BLaER1 (cell line): ENCODE results near the gene MEMO1.
A peak's percentile ranks its signal among the peaks of the same experiment; 100 is the strongest.
"Not testable (repeated sequence)": the region's sequence is repeated elsewhere in the genome, so short reads cannot be mapped to it uniquely, and the experiment has no call there.

Experiments used
- H3K27ac ChIP-seq: shearing (Covaris generic); formaldehyde crosslinking; 2 replicates; pipeline ENCODE4 v1.8.1; 2022
- H3K27me3 ChIP-seq: shearing (Covaris generic); formaldehyde crosslinking; 2 replicates; pipeline ENCODE4 v1.8.1; 2022
- H3K36me3 ChIP-seq: shearing (Covaris generic); formaldehyde crosslinking; 2 replicates; pipeline ENCODE4 v1.8.1; 2022
- H3K4me1 ChIP-seq: shearing (Covaris generic); formaldehyde crosslinking; 2 replicates; pipeline ENCODE4 v1.8.1; 2022
- H3K4me2 ChIP-seq: shearing (Covaris generic); formaldehyde crosslinking; 2 replicates; pipeline ENCODE4 v1.8.1; 2022
- H3K4me3 ChIP-seq: shearing (Covaris generic); formaldehyde crosslinking; 2 replicates; pipeline ENCODE4 v1.8.1; 2022
- H3K9ac ChIP-seq: shearing (Covaris generic); formaldehyde crosslinking; 2 replicates; pipeline ENCODE4 v1.8.1; 2022
- H3K9me3 ChIP-seq: shearing (Covaris generic); formaldehyde crosslinking; 2 replicates; pipeline ENCODE4 v1.8.1; 2022
- H4K20me1 ChIP-seq: shearing (Covaris generic); formaldehyde crosslinking; 2 replicates; pipeline ENCODE4 v1.8.1; 2022
- Cebpa-rat ChIP-seq: shearing (Covaris generic); IDR thresholded peaks from 2 replicates; pipeline ENCODE4 v1.8.1; 2022

MEMO1 gene

DNA sequence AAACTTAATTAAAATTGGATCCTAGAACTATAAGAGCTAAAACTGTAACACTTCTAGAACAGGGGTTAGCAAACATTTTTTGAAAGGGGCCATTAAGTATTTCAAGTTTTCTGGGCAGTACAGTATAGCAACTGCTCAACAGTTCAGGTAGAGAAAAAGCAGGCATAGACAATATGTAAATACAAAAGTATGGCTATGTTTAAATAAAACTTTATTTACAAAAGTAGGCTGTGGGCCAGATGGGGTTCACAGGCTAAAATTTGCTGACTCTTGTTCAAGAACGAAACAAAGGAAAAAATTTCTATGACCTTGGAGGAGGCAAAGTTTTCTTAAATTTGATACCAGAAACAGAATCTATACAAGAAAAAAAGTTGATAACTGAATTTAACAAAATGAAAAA is 114.5 kb downstream of the MEMO1 start:
- no peak for TF ChIP-seq Cebpa-rat
- Histone ChIP-seq H3K27ac (no peak overlapping the region), H3K4me2 (no peak overlapping the region), H3K4me1 (peaks cover 8% of the 10 kb centered on the region; the same call in 1 of the 2 replicates), H3K9me3 (peaks cover 51% of the 10 kb centered on the region), H3K9ac (no peak overlapping the region), H3K4me3 (no peak overlapping the region), H3K27me3 (no peaks in the 10 kb centered on the region), H3K36me3 (peaks cover 56% of the 10 kb centered on the region), H4K20me1 (peaks cover 9% of the 10 kb centered on the region; the same call in 1 of the 2 replicates)

- Histone ChIP-seq H3K27ac (no peak overlapping the region), H3K27me3 (no peaks in the 10 kb centered on the region), H3K4me3 (no peak overlapping the region), H3K4me1 (peaks cover 17% of the 10 kb centered on the region), H4K20me1 (peaks cover 9% of the 10 kb centered on the region; the same call in 1 of the 2 replicates), H3K9ac (no peak overlapping the region), H3K36me3 (peaks cover 49% of the 10 kb centered on the region), H3K4me2 (no peak overlapping the region), H3K9me3 (peaks cover 36% of the 10 kb centered on the region)
- no peak for TF ChIP-seq Cebpa-rat
Observed at GRCh38 chr2:31894656-31895055, 116.2 kb downstream of the MEMO1 start.

GRCh38 chr2:31893094-31893493 is 117.7 kb downstream of the MEMO1 start:
- Histone ChIP-seq H3K9me3 (peaks cover 21% of the 10 kb centered on the region), H3K36me3 (peaks cover 33% of the 10 kb centered on the region), H3K4me3 (no peak overlapping the region), H3K4me2 (0 out of 2 replicates have a peak overlapping the region, but pooled peaks have one; percentile 2), H4K20me1 (peaks cover 9% of the 10 kb centered on the region; the same call in 1 of the 2 replicates), H3K9ac (no peak overlapping the region), H3K27ac (no peak overlapping the region), H3K4me1 (peaks cover 33% of the 10 kb centered on the region), H3K27me3 (no peaks in the 10 kb centered on the region)
- 0 out of 2 replicates have a peak, but pooled peaks have one; percentile 19 for TF ChIP-seq Cebpa-rat

DNA sequence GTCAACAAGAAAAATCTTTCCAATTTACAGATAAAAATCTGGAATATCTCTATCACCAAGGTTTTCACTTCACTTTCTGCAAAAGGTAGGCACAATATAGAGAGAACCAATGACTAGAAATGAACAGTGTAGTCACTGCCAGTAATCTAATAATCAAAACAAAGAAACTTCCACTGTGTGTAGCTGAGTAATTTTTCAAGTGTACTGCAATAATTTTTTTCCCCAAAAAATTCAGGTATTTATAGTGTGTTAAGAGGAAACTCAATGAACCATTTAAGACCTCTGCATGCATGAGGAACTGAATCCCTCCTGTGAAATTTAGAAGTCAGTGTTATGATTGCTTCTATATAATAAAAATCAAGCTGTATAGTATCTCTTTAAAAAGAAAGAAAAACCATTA is 121.8 kb downstream of the MEMO1 start:
- no peak overlapping the region for H3K9ac ChIP-seq
- no peak overlapping the region for H3K27ac ChIP-seq
- H3K36me3 ChIP-seq: peaks cover 19% of the 10 kb centered on the region
- peaks cover 17% of the 10 kb centered on the region; the same call in 1 of the 2 replicates for H4K20me1 ChIP-seq
- H3K4me2 ChIP-seq: peak overlapping the region; percentile 15
- no peaks in the 10 kb centered on the region for H3K9me3 ChIP-seq
- no peaks in the 10 kb centered on the region for H3K27me3 ChIP-seq
- no peak for TF ChIP-seq Cebpa-rat
- H3K4me3 ChIP-seq: no peak overlapping the region
- H3K4me1 ChIP-seq: peaks cover 41% of the 10 kb centered on the region

DNA sequence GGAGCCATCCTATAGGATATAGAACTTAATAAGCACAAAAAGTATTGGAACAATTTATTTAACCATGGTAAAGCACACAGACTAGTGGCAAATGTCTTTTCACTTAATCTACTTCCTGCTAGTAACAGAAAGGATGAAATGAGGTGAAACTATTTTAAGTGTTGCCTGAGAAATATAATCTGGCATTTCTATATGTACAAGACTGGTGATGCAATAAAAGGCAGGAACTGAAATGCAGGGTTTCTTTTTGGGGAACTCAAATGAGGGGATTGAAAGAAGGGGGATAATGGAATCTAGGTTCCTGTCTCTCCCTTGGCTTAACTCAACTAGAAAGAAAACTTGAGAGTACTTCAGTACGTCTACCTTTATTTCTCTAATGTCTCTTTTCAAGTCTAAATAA is 122.3 kb downstream of the MEMO1 start:
- Histone ChIP-seq H3K9ac (no peak overlapping the region), H3K27ac (no peak overlapping the region)

DNA sequence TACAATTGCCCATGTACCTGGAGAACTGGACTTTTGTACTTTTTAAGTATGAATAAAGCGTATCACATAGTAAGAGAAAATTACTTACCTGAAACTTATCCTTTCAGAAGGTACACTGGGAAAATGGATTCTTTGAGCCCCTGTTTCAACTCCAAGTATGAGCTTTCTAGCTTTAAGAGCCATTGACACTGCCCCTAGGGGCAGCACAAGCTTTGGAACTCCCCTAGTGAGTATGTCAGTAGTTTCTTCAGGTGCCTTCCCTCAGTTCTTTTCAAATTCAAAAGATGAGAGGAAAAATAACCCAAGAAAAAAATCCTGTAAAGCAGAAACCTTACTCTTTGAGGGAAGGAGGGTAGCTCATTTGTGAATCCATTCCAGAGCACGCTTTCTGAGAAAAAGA is 124.1 kb downstream of the MEMO1 start:
- H3K27ac ChIP-seq: no peak overlapping the region
- H3K9ac ChIP-seq: no peak overlapping the region
- peaks cover 33% of the 10 kb centered on the region for H3K4me1 ChIP-seq
- peaks cover 24% of the 10 kb centered on the region for H3K36me3 ChIP-seq
- no peak overlapping the region for H3K4me2 ChIP-seq
- no peak for TF ChIP-seq Cebpa-rat
- H3K4me3 ChIP-seq: no peak overlapping the region
- H4K20me1 ChIP-seq: 0 out of 2 replicates have a peak, but pooled peaks cover 8% of the 10 kb centered on the region
- no peaks in the 10 kb centered on the region for H3K27me3 ChIP-seq
- no peaks in the 10 kb centered on the region for H3K9me3 ChIP-seq

More for the DNA sequence above, 122.3 kb downstream of the MEMO1 start:
- H3K9me3 ChIP-seq: no peaks in the 10 kb centered on the region
- H3K4me1 ChIP-seq: peaks cover 39% of the 10 kb centered on the region
- peaks cover 19% of the 10 kb centered on the region for H3K36me3 ChIP-seq
- H3K27me3 ChIP-seq: no peaks in the 10 kb centered on the region
- H3K4me2 ChIP-seq: peak overlapping the region; percentile 15
- no peak overlapping the region for H3K4me3 ChIP-seq
- TF ChIP-seq Cebpa-rat: no peak
- peaks cover 15% of the 10 kb centered on the region; the same call in 1 of the 2 replicates for H4K20me1 ChIP-seq

GRCh38 chr2:31877008-31877407 is 133.8 kb downstream of the MEMO1 start:
- no peak overlapping the region for H3K4me2 ChIP-seq
- H3K9me3 ChIP-seq: no peaks in the 10 kb centered on the region
- H3K27me3 ChIP-seq: no peaks in the 10 kb centered on the region
- H4K20me1 ChIP-seq: no peaks in the 10 kb centered on the region
- H3K4me3 ChIP-seq: no peak overlapping the region
- peaks cover 35% of the 10 kb centered on the region for H3K36me3 ChIP-seq
- no peak overlapping the region for H3K9ac ChIP-seq
- no peak for TF ChIP-seq Cebpa-rat
- no peak overlapping the region for H3K27ac ChIP-seq
- H3K4me1 ChIP-seq: no peaks in the 10 kb centered on the region

DNA sequence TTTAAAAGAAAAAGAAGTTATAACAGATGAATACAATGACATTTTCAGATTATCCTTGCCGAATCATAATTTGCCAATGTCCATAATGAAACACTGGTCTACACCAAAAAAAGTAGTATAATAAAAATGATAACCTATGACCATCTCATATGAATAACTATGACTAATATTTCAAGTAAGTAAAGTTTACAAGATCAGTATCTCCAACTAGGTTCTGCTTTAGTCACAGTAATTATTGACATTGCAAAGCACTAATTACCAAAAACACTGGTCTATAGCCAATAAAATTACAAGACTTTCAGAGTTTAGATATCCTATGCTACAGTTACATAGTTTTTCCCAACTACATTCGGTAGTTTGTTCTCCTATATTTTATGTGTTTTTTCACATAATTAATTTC is 136.7 kb downstream of the MEMO1 start:
- no peaks in the 10 kb centered on the region for H4K20me1 ChIP-seq
- H3K9ac ChIP-seq: no peak overlapping the region
- no peaks in the 10 kb centered on the region for H3K9me3 ChIP-seq
- H3K4me3 ChIP-seq: no peak overlapping the region
- no peak overlapping the region for H3K4me2 ChIP-seq
- H3K27me3 ChIP-seq: no peaks in the 10 kb centered on the region
- TF ChIP-seq Cebpa-rat: no peak
- H3K36me3 ChIP-seq: peaks cover 18% of the 10 kb centered on the region
- no peak overlapping the region for H3K27ac ChIP-seq
- H3K4me1 ChIP-seq: no peaks in the 10 kb centered on the region

- H3K9ac ChIP-seq: no peak overlapping the region
- no peak overlapping the region for H3K27ac ChIP-seq
- H3K4me3 ChIP-seq: no peak overlapping the region
- no peak for TF ChIP-seq Cebpa-rat
- no peaks in the 10 kb centered on the region for H4K20me1 ChIP-seq
- peaks cover 10% of the 10 kb centered on the region for H3K4me1 ChIP-seq
- H3K9me3 ChIP-seq: no peaks in the 10 kb centered on the region
- H3K4me2 ChIP-seq: no peak overlapping the region
- peaks cover 5% of the 10 kb centered on the region; the same call in 1 of the 2 replicates for H3K36me3 ChIP-seq
- no peaks in the 10 kb centered on the region for H3K27me3 ChIP-seq
Observed at GRCh38 chr2:31865215-31865614, 145.6 kb downstream of the MEMO1 start.

DNA sequence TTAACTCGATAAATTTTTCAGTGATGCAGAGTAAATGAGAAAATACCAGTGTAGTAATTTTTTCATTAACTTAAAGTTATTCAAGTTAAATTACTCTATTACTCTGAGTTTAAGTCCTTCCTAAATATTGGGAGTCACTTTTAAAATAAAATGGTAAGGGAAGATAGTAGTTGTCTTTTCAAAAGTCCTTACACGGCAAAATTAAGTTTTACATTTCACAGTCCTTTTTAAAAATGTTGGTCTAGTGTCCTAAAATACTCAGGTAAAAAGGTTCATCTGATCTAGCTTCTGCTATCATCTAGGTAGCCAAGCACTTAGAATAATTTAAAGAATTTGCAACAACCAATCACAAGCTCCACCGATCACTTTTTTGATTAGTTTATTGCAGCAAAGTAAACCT is 146.9 kb downstream of the MEMO1 start:
- no peak overlapping the region for H3K27ac ChIP-seq
- peaks cover 13% of the 10 kb centered on the region for H3K4me1 ChIP-seq
- H3K4me3 ChIP-seq: no peak overlapping the region
- no peaks in the 10 kb centered on the region for H3K27me3 ChIP-seq
- peaks cover 5% of the 10 kb centered on the region; the same call in 1 of the 2 replicates for H3K36me3 ChIP-seq
- no peaks in the 10 kb centered on the region for H3K9me3 ChIP-seq
- TF ChIP-seq Cebpa-rat: no peak
- H3K9ac ChIP-seq: no peak overlapping the region
- H4K20me1 ChIP-seq: no peaks in the 10 kb centered on the region
- no peak overlapping the region for H3K4me2 ChIP-seq

- not testable (repeated sequence) for H3K36me3 ChIP-seq, H3K4me2 ChIP-seq, H3K4me3 ChIP-seq, H3K27me3 ChIP-seq, H3K27ac ChIP-seq, H3K9ac ChIP-seq, H3K9me3 ChIP-seq, H4K20me1 ChIP-seq
- H3K4me1 ChIP-seq: peaks cover 10% of the 10 kb centered on the region
Observed at GRCh38 chr2:31863015-31863656, 147.7 kb downstream of the MEMO1 start.
